K562 (cell line): ENCODE data around the gene MPZL1. TPM values are rescaled to one million over a fixed set of nuclear protein-coding genes. Genes with fewer than 3 reads are reported as not detected.
A peak's percentile ranks its signal among the peaks of the same experiment; 100 is the strongest.

ENCODE experiments used
- EZH2 ChIP-seq: IDR thresholded peaks from 2 replicates; pipeline ENCODE4 v1.6.1; 2012; ENCODE audit warnings: low read depth, mild to moderate bottlenecking, inconsistent platforms, low read length, borderline replicate concordance
- HEY1 ChIP-seq: fragments of 250-450 bp; sonication (Bioruptor Pico); IDR thresholded peaks from 2 replicates; pipeline ENCODE4 v1.5.0; 2020; ENCODE audit warnings: mild to moderate bottlenecking, moderate library complexity, borderline replicate concordance
- MCM2 ChIP-seq: fragments of 450-650 bp; IDR thresholded peaks from 2 replicates; pipeline ENCODE4 v1.6.1; 2017; ENCODE audit warnings: low read depth, mild to moderate bottlenecking
- MCM7 ChIP-seq, 2 experiments: fragments of 450-650 bp; IDR thresholded peaks; 2 replicates each; pipeline ENCODE4 v1.6.1; 2016 to 2018
- MYNN ChIP-seq, 2 experiments: sonication (generic); formaldehyde crosslinking in 1 of 2; IDR thresholded peaks; 2 replicates each; pipeline versions ENCODE4 v1.5.0 to v1.6.1; 2016 to 2020; ENCODE audit warnings: antibody characterized with exemption in 1 of 2, missing genetic modification reagents in 1 of 2
- NCOA6 ChIP-seq: fragments of 450-650 bp; IDR thresholded peaks from 2 replicates; pipeline ENCODE4 v1.6.1; 2017; ENCODE audit warnings: mild to moderate bottlenecking
- OTX1 ChIP-seq: fragments of 450-650 bp; formaldehyde crosslinking; IDR thresholded peaks from 2 replicates; pipeline ENCODE4 v1.4.0; 2022; ENCODE audit warnings: mild to moderate bottlenecking
- RAD21 ChIP-seq, 2 experiments: fragments of 250-450 bp in 1 of 2; fragments of 450-650 bp in 1 of 2; sonication (Bioruptor Pico) in 1 of 2; formaldehyde crosslinking in 1 of 2; IDR thresholded peaks in 1 of 2; conservative IDR thresholded peaks in 1 of 2; 2 replicates each; pipeline versions ENCODE4 v1.4.0 to v1.8.0; 2020 to 2022; ENCODE audit warnings: mild to moderate bottlenecking in 2 of 2, moderate library complexity in 1 of 2
- SAFB2 ChIP-seq: fragments of 200-400 bp; formaldehyde crosslinking; IDR thresholded peaks from 2 replicates; pipeline ENCODE4 v1.6.1; 2018; ENCODE audit warnings: borderline replicate concordance, low read length, low read depth, moderate library complexity; ENCODE audit not compliant: severe bottlenecking
- ZFP36 ChIP-seq: fragments of 150-350 bp; IDR thresholded peaks from 2 replicates; pipeline ENCODE4 v1.6.1; 2018; ENCODE audit warnings: low read length, low read depth; ENCODE audit not compliant: partially characterized antibody
- ZNF146 ChIP-seq: IDR thresholded peaks from one replicate; pipeline ENCODE4 v1.6.1; 2018; ENCODE audit warnings: missing compliant biosample characterization; ENCODE audit not compliant: unreplicated experiment
- ZNF224 ChIP-seq: sonication (generic); formaldehyde crosslinking; IDR thresholded peaks from 2 replicates; pipeline ENCODE4 v1.8.0; 2022; ENCODE audit warnings: mild to moderate bottlenecking, missing genetic modification reagents
- ZNF431 ChIP-seq: sonication (generic); formaldehyde crosslinking; IDR thresholded peaks from 2 replicates; pipeline ENCODE4 v1.8.0; 2022; ENCODE audit warnings: mild to moderate bottlenecking, missing genetic modification reagents
- polyA plus RNA-seq, 8 experiments: library from polyadenylated mRNA; depleted of rRNA in 4 of 8; stranded (reverse) in 5 of 8; unstranded in 3 of 8; fragments of >200 nt; fragmentation: Nextera tagmentation in 2 of 8; fragmentation: Illumina TruSeq in 1 of 8; extraction: Ambion mirVana in 2 of 8; extraction: Trizol in 1 of 8; gene quantifications; 2 replicates each; pipeline versions ENCODE4 v1.2.1 to v1.2.3, GENCODE V29; 2011 to 2014; ENCODE audit warnings: inconsistent platforms in 1 of 8, missing spikeins in 1 of 8
- total RNA-seq, 7 experiments: library from RNA; depleted of rRNA in 6 of 7; stranded (reverse); fragments of >200 nt in 6 of 7; fragmentation: Illumina TruSeq in 2 of 7; extraction: Trizol in 2 of 7; gene quantifications; 2 replicates each; pipeline versions ENCODE4 v1.2.1 to v1.2.3, GENCODE V29; 2011 to 2021; ENCODE audit warnings: low replicate concordance in 1 of 7
- TF ChIP-seq, protein P1 (sequence below): fragments of 450-650 bp; IDR thresholded peaks from 2 replicates; pipeline ENCODE4 v1.7.1; 2018; ENCODE audit warnings: mild to moderate bottlenecking, low read depth; ENCODE audit not compliant: partially characterized antibody
- TF ChIP-seq, protein P2 (sequence below), 2 experiments: fragments of 450-650 bp in 1 of 2; sonication (generic) in 1 of 2; formaldehyde crosslinking; conservative IDR thresholded peaks; 2 replicates each; pipeline versions ENCODE4 v1.4.0 to v1.8.1; 2020 to 2022; ENCODE audit warnings: mild to moderate bottlenecking in 1 of 2, missing genetic modification reagents in 1 of 2
- TF ChIP-seq, protein P3 (sequence below), 2 experiments: fragments of 450-650 bp; conservative IDR thresholded peaks; 2 replicates each; pipeline ENCODE4 v1.6.1; 2017; ENCODE audit warnings: mild to moderate bottlenecking in 2 of 2, moderate library complexity in 2 of 2
- TF ChIP-seq, protein P4 (sequence below): fragments of 250-450 bp; sonication (Bioruptor Pico); IDR thresholded peaks from 2 replicates; pipeline ENCODE4 v1.4.0; 2020
- TF ChIP-seq, protein P5 (sequence below): sonication (generic); formaldehyde crosslinking; IDR thresholded peaks from 2 replicates; pipeline ENCODE4 v1.8.0; 2023; ENCODE audit warnings: mild to moderate bottlenecking, missing genetic modification reagents

MPZL1 gene
- total and polyA plus RNA-seq, 9 of the 15 experiments (the other 6 are each of a cell fraction or from before 2014, with no cell fraction given): 14.5 to 153 (median 66.5) TPM

DNA sequence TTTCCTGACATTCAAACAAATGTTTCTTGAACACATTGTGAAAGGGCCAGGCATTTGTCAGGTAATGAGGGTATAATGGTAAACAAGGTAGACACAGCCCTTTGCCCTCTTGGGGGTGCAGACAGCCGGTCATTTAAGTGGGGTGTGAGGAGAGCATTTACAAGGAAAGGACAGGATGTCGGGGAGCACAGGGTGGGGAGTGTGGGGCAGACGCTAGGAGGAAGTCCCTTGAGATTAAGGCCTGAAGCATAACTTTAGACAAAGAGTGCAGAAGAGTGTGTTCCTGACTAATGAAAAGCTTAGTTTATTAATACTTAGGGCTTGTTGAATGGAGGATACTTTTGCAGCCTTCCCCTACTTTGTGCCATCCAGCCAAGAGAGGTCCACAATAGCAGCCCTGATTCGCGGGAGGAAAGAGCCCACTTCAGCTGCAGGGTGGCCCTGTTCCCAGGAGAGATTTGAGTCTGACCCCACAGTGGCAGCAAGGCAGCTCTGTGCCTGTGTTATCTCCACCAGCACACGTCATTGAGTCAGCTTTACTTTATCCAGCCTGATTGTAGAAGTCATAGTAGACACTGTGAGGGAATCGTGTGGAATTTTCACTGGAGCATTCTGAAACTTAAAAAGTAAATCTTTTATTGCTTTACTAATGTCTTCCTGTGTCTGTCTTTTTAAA lies 35.1 kb downstream of the MPZL1 start (continued):
- TF ChIP-seq, protein P1, sequence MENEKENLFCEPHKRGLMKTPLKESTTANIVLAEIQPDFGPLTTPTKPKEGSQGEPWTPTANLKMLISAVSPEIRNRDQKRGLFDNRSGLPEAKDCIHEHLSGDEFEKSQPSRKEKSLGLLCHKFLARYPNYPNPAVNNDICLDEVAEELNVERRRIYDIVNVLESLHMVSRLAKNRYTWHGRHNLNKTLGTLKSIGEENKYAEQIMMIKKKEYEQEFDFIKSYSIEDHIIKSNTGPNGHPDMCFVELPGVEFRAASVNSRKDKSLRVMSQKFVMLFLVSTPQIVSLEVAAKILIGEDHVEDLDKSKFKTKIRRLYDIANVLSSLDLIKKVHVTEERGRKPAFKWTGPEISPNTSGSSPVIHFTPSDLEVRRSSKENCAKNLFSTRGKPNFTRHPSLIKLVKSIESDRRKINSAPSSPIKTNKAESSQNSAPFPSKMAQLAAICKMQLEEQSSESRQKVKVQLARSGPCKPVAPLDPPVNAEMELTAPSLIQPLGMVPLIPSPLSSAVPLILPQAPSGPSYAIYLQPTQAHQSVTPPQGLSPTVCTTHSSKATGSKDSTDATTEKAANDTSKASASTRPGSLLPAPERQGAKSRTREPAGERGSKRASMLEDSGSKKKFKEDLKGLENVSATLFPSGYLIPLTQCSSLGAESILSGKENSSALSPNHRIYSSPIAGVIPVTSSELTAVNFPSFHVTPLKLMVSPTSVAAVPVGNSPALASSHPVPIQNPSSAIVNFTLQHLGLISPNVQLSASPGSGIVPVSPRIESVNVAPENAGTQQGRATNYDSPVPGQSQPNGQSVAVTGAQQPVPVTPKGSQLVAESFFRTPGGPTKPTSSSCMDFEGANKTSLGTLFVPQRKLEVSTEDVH: peak; percentile 13
- TF ChIP-seq ZNF146 (CRISPR knock-in tag) (no peak), MCM2 (no peak), OTX1 (no peak), SAFB2 (no peak), ZFP36 (no peak), ZNF431 (CRISPR knock-in tag) (no peak), RAD21 (CRISPR knock-in tag; conservative IDR thresholded peaks at IDR 0.05 in 1 of 2, IDR thresholded peaks at IDR 0.05 in 1 of 2) (0 out of 4 replicates have a peak, but pooled peaks of 1 of the 2 experiments have one; percentile 20), HEY1 (no peak), MYNN (IDR thresholded peaks at IDR 0.05) (peak; percentile 70; the same call in 1 of the 2 replicates), MYNN (CRISPR knock-in tag; IDR thresholded peaks at IDR 0.05) (no peak), NCOA6 (no peak), EZH2 (no peak), ZNF224 (CRISPR knock-in tag) (no peak), MCM7 (IDR thresholded peaks at IDR 0.05) (no peak)
- TF ChIP-seq, protein P2, sequence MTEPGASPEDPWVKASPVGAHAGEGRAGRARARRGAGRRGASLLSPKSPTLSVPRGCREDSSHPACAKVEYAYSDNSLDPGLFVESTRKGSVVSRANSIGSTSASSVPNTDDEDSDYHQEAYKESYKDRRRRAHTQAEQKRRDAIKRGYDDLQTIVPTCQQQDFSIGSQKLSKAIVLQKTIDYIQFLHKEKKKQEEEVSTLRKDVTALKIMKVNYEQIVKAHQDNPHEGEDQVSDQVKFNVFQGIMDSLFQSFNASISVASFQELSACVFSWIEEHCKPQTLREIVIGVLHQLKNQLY (CRISPR knock-in tag; conservative IDR thresholded peaks at IDR 0.05): no peak
- TF ChIP-seq, protein P3, sequence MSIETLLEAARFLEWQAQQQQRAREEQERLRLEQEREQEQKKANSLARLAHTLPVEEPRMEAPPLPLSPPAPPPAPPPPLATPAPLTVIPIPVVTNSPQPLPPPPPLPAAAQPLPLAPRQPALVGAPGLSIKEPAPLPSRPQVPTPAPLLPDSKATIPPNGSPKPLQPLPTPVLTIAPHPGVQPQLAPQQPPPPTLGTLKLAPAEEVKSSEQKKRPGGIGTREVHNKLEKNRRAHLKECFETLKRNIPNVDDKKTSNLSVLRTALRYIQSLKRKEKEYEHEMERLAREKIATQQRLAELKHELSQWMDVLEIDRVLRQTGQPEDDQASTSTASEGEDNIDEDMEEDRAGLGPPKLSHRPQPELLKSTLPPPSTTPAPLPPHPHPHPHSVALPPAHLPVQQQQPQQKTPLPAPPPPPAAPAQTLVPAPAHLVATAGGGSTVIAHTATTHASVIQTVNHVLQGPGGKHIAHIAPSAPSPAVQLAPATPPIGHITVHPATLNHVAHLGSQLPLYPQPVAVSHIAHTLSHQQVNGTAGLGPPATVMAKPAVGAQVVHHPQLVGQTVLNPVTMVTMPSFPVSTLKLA (conservative IDR thresholded peaks at IDR 0.05): peak in 1 of 2 experiments; percentile 29; a peak in 1 of 4 replicates
- TF ChIP-seq, protein P4, sequence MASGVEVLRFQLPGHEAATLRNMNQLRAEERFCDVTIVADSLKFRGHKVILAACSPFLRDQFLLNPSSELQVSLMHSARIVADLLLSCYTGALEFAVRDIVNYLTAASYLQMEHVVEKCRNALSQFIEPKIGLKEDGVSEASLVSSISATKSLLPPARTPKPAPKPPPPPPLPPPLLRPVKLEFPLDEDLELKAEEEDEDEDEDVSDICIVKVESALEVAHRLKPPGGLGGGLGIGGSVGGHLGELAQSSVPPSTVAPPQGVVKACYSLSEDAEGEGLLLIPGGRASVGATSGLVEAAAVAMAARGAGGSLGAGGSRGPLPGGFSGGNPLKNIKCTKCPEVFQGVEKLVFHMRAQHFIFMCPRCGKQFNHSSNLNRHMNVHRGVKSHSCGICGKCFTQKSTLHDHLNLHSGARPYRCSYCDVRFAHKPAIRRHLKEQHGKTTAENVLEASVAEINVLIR (CRISPR knock-in tag): peak; percentile 65
- TF ChIP-seq, protein P5, sequence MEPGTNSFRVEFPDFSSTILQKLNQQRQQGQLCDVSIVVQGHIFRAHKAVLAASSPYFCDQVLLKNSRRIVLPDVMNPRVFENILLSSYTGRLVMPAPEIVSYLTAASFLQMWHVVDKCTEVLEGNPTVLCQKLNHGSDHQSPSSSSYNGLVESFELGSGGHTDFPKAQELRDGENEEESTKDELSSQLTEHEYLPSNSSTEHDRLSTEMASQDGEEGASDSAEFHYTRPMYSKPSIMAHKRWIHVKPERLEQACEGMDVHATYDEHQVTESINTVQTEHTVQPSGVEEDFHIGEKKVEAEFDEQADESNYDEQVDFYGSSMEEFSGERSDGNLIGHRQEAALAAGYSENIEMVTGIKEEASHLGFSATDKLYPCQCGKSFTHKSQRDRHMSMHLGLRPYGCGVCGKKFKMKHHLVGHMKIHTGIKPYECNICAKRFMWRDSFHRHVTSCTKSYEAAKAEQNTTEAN: no peak
